HG03460 (cell line): Measurements from ENCODE around the gene OR2F1.
"Not testable (repeated sequence)": the region's sequence is repeated elsewhere in the genome, so short reads cannot be mapped to it uniquely, and the experiment has no call there.

Experiments
- ATAC-seq: cut with Tn5 transposase; IDR thresholded peaks from one replicate; pipeline ENCODE4 v1.9.1; 2021; ENCODE audit not compliant: unreplicated experiment

Gene OR2F1

DNA sequence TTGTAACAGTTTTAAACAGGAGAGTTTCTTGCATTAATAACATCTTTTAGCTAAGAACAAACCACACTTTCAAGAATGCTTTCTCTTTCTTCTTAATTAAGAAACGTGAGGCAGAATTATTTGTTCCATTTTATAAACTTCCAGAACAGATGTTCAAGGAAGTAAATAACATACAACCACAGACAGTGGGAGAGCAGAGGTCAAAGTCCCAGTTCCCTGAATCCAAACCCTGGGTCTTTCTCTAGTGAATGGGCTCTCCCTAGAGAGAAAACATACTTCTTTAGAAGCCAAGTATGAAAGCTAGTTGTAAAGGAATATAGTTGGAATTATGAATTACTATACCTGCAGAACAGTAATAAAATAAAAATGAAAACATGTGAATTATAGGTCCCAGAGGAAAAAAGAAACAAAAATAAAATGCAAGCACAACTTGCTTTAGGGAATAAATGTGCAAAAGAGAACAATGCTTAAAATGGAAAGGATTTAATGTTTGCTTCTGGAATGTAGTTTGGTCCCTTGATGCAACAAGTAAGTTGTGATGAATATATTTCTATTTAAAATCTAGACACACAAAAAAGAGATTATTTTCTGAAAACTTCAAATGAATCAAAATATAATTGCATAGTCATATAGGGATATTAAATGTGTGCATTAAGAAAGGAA lies 51.5 kb downstream of the OR2F1 start:
- ATAC-seq: no peak

DNA sequence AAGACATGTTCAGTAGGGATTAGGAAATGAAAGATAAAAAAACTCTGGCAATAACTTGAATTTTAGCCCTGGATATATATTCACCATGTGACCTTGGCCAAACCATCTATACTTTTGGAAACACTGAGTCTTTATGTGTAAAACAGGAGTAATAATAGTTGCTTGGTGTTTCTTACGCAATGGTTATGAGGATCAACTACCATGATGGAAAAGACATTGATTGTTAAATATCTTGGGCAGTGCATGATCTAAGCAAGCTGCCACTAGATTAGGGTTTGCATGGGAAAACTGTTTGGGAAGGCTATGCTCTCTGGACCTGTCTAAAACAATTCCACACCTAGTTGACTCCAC lies 52.0 kb downstream of the OR2F1 start:
- ATAC-seq: no peak

GRCh38 chr7:144009361-144009760 lies 54.7 kb downstream of the OR2F1 start:
- ATAC-seq: no peak

GRCh38 chr7:144010061-144010460 lies 55.4 kb downstream of the OR2F1 start:
- ATAC-seq: not testable (repeated sequence)

DNA sequence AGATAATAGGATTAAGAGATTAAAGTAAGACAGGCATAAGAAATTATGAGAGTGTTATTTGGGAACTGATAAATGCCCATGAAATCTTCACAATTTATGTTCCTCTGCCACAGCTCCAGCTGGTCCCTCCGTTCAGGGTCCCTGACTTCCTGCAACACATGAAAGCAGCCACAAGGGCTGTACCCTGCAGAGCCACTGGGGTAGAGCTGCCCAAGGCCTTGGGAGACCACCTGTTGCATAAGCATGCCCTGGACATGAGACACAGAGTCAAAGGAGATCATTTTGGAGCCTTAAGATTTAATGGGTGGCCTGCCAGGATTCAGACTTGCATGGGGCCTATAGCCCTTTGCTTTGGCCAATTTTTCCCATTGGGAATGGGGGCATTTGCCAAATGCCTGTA lies 56.2 kb downstream of the OR2F1 start:
- not testable (repeated sequence) for ATAC-seq

DNA sequence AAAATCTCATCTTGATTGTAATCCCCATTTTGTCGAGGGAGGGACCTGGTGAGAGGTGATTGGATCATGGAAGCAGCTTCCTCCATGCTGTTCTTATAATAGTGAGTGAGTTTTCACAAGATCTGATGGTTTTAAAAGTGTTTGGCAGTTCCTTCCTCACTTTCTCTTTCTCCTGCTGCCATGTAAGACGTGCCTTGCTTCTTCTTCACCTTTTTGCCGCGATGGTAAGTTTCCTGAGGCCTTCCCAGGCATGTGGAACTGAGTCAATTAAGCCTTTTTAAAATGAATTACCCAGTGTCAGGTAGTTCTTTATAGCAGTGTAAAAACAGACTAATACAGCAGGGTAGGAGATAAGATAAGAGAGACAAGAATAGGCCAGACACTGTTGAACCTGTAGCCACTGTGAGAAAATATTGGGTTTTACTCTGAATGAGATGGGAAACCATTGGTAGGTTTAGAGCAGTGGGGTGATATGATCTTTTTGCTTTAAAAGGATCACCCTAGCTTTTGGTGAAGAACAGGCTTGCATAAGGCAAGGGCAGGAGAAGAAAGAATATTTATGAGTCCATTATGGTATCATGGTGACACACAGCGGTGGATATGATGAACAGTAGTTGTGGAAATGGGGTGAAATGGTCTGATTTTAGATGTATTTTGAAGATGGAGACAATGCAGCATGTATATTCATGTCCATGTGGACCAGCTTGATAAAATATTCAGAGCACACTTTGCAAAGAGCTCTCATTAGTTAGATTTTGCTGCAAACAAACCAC lies 57.0 kb downstream of the OR2F1 start:
- no peak for ATAC-seq
